ENCODE data around the gene MMP7.
A peak's percentile ranks its signal among the peaks of the same experiment; 100 is the strongest.
"Not testable (repeated sequence)": the region's sequence is repeated elsewhere in the genome, so short reads cannot be mapped to it uniquely, and the experiment has no call there.

Gene MMP7

DNA sequence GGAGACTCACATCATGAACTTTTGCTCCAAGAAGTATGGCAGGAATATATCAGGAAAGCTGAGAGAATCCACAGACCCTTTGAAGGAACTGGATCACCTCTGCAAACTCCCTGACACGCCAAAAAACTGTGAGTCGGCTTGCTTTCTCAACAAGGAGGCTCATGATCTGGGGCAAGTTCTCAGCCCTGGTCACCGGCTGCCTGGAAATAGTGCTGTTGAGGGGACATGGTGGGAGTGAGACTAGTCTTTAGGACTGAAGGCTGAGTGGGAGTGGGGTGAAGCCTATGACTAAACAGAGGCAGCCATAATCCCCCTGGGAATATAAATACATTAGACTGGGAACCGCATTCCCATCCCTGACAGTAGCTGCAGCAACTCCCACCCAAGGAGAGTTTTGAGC is 8.4 kb upstream of the MMP7 start:
- no peak for DNase-seq

DNA sequence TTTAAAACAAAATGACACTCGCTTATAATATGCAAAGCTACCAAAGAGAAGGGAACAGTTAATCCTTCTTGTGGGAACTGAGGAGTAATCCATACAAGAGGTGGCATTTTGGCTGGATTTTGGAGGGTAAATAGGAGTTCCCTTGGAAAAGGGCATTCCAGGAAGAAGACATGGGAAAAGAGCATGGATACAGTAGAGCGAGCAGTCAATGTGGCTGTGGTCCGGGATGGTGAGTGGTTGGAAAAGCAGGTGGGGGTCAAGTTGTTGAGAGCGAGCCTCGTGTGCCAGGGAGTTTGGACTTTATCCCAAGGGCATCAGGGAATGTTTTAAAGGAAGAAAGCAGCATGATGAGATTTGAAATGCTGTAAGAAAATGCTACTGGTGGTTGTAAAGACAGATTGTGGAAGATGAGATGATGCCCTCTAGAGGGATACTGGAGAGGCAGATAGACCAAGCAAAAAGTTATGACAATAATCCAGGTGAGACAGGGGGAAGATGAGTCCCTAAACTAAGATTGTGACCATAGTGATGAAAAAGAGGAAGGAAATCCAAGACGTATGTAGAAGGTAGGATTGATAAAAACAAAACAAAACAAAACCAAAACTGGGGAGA is 3.8 kb upstream of the MMP7 start:
- no peak for DNase-seq

DNA sequence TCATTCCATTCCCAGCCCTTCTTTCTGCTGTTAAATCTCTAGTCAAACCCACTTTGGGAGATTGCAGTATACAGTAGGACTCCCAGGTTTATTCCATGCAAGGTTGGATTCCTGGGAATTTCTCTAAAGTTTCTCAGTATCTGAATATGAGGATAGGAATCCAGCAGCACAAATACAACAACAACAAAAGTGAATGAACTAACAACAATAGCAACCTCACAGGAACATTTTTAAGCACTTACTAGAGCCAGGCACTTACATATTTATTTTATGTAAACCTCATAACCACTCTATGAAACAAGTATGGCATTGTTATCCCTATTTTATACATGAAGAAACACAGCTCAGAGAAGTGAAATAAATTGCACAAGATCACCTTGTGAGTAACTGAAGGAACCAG is 1.9 kb downstream of the MMP7 start:
- no peak for DNase-seq

DNA sequence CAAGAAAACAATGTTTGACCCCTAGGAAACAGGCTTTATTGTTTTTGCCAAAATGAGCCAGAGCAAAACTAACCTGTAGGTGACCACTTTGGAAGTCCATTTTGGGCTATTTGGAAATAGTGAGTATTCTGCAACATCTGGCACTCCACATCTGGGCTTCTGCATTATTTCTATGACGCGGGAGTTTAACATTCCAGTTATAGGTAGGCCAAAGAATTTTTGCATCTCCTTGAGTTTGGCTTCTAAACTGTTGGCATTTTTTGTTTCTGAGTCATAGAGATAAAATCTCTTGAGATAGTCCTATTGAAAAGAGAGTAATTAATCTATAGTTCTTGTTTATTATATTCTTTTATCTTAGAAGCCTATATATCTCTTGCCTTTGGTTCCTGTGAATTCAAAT is 2.9 kb downstream of the MMP7 start:
- no peak for DNase-seq

DNA sequence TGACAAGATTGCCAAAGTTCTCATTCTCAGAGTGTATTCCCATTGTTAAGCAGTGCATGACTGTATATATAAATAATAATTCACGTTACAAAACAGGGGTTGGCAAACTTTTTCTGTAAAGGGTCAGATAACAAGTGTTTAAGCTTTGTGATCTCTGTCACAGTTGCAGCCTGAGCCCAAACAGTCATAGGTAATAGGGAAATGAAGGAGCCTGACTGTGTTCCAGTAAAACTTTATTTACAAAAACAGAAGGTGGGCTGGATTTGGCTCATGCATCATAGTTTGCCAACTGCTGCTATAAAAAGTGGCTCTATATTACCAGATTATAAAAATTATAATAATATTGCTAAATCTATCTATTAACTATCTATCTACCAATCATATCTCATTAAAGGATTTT is 3.5 kb downstream of the MMP7 start:
- no peak for DNase-seq

DNA sequence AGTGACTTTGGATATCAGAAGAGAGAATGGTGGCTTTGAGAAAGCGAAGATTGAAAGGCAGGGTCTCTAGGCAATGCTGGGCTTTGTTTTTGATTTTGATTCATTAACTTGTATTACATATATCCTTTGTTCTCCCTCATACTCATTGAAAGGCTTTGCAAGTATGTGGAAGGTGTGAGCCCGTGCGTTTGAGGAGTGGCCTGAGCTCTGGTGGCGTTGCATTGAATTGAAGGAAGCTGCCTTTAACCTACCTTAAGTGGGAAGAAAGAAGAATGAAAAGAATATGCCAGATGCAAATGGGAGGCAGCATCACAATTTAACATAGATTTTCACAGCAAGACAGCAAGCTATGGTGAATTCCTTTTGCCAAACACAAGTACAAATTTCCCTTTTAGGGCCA is 6.7 kb downstream of the MMP7 start:
- no peak for DNase-seq

DNA sequence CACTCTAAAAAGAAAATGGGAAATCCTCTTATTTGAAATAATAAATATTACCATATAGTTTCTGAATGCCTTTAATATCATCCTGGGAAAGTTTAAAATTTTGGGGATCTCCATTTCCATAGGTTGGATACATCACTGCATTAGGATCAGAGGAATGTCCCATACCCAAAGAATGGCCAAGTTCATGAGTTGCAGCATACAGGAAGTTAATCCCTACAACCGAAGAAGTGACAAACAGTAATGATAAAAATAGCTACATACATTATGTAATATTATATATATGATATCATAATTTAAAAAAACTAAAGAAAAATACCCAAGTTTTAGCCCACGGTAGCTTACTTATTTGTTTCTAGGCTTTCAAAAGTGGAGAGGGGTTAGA is 7.4 kb downstream of the MMP7 start:
- DNase-seq, result no peak

DNA sequence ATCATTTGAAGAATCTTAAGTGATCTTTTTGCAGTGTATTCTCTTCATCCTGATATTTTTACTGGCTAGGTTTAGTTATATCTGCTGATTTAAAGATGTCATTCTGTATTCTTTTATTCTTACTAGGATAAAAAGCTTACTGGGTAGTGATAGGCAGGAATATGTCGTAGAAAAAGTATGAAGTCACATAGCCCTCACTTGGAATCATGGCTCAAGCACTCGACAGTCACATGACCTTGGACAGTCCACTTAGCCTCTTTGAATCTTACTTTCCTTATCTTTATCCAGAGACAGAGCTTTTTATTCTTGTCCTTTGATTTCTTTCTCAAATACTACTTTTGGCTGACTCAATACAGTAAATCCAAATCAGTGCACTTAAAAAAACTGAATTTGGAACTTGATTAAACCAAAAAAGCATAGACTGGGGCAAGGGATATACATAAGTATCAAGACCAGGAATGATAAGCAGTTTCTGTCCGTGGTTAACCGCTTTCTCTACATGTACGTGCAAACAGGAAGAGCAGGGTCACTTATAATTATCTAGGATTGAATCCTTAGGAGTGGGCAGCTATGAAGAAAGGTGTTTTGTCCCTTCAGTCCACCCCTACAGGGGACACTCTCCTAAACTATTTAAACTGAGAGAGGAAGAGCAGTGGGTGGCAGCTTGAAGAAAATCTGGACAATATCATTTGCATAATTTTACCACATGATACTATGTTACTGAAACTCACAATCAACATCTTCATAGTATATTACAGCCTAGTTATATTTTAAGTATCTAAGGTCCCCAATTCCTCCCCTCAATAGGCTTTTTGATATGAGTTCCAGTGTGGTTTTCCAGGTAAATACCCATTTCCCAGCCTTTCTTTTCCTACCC is 8.0 kb downstream of the MMP7 start:
- DNase-seq, result no peak

DNA sequence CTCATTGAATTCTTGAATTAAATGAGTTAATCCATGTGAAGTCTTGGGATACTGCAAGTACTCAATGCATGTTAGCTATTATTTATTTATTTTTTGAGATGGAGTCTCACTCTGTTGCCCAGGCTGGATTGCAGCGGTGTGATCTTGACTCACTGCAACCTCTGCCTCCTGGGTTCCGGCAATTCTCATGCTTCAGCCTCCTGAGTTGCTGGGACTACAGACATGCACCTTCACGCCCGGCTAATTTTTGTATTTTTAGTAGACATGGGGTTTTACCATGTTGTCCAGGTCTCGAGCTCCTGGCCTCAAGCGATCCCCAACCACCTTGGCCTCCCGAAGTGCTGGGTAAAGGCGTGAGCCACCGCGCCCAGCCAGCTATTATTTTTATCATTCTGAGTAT is 9.4 kb downstream of the MMP7 start:
- no peak for DNase-seq

DNA sequence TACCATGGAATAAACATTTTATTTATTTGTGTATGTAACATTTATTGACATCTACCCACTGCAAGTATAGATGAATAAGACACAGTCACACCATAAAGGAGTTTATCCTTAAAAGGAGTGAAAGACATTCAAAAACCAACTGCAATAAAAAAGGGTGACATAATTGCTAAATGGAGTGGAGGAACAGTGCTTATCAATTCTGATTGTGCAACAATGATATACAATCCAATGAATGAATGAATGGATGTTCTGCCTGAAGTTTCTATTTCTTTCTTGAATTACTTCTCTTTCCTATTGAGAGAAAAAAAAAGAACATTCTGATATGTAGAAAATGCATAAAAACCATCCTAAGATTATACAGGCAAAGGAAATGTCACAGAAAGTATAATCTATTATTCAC is 10.0 kb downstream of the MMP7 start:
- no peak for DNase-seq

DNA sequence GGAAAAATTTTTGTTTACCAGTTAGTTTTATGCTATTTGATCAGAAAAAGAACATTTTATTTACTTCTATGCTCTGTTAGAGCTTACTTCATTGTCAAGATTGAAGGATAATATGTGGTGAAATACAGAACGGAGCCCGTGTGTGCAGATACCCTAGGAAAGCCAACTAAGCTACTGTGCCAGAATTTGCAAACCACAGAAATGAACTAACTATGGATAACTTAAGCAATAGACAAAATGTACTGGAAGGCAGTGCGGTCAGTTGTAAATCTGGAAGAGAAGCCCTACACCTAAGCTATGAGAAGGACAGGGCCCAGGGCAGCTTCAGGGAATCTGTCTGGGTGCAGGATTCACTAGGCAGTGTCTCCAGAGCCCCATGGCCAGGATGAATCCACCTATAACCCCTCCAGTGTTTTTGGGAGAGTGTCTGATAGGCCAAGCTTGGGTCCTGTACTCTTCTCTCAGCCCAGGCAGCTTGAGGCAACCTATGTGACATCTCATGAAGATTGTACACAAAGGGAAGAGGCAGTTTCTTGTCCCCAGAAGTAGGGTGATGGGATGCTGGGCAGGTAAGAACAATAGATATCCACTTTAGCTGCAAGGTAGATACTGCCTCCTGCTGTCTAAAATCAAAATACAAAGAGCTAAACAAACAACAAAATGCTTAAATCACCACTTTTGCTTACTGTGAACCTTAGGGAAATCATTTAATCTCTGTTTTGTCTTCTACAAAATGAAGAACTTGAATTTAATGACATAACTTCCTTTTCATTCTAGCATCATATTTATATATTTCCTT is 12.1 kb downstream of the MMP7 start:
- no peak for DNase-seq

DNA sequence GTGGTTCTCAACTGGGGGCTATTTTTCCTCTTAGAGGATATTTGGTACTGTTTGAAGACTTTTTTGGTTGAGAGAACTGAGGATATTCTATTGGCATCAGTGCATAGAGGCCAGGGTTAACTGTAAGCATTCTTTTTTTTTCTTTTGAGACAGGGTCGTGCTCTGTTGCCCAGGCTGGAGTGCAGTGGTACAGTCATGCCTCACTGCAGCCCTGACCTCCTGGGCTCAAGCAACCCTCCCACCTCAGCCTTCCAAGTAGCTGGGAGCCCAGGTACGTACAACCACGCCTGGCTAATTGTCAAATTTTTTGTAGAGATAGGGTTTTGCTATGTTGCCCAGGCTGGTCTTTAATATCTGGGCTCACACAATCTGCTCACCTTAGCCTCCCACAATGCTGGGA is 12.9 kb downstream of the MMP7 start:
- no peak for DNase-seq

DNA sequence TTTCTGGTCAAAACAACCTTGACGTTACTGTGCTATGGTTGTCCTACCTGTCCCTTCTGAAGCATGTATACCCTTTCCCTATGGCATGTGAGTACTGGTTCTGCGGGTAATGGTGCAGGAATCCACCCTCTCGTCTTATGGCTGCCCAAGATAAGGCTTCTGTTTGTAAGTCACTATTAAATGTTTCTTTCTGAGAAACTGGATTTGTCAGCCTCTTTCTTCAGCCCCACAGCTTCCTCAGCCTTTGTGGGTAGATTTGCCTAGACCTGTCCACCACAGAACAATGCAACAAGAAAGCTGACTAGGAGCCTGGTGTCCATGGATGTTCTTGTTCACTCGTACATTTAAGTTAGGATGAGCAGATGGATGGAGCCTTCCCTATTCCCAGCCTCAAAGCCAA is 14.4 kb downstream of the MMP7 start:
- no peak for DNase-seq

DNA sequence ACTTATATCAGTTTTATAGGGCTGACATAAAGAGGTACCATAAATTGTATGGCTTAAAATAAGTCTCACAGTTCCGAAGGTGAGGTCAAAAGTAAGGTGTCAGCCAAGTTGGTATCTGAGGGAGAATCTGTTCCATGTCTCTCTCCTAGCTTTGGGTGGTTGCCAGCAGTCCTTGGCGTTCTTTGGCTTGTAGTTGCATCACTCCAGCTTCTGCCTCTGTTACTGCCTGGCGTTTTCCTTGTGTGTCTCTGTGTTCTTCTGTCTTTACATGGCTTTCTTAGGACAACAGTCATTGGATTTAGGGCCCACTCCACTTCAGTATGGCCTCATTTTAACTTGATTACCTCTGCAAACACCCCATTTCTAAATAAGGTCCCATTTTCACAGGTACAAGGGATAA is 16.7 kb downstream of the MMP7 start:
- DNase-seq, result no peak

DNA sequence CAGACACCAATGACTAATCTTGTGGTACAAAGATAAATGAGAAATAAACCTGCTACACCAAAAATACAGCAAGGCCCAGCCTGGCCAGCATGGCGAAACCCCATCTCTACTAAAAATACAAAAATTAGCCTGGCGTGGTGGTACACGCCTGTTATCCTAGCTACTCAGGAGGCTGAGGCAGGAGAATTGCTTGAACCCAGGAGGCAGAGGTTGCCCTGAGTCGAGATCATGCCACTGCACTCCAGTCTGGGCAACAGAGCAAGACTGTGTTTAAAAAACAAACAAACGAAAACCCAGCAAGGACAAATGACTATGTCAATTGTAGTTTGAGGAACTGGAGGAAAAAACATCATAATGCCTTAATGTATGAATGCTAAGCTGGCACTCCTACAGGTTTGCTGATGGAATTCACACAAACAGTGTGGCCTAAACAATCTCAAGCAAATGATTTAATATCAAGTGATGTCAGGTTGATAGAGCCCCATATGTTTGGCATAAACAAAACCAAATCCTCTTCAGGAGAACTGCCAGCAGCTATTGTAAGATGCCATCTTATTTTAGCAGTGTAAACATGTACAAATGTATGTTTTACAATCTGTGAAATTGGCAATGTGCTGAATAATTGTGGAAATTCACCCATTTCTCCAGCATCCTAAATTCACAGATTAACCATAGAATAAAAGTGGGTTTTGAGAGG is 20.0 kb downstream of the MMP7 start:
- no peak for DNase-seq

DNA sequence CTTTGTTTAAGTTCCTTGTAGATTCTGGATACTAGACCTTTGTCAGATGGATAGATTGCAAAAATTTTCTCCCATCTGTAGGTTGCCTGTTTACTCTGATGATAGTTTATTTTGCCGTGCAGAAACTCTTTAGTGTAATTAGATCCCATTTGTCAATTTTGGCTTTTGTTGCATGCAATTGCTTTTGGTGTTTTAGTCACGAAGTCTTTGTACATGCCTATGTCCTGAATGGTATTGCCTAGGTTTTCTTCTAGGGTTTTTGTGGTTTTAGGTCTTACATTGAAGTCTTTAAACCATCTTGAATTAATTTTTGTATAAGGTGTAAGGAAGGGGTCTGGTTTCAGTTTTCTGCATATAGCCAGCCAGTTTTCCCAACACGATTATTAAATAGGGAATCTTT is 27.7 kb downstream of the MMP7 start:
- DNase-seq, result not testable (repeated sequence)

DNA sequence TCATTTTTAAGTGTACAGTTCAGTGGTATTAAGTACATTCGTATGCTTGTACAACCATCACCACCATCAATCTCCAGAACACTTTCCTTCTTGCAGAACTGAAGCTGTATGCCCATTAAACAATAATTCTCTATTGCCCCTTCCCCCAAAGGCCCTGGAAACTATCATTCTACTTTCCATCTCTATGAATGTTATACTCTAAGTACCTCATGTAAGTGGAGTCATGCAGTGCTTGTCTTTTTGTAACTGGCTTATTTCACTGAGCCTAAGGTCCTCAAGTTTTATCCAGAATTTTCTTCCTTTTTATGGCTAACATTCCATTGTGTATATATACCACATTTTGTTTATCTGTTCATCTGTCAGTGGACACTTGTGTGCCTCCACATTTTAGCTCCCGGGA is 29.7 kb downstream of the MMP7 start:
- no peak for DNase-seq

DNA sequence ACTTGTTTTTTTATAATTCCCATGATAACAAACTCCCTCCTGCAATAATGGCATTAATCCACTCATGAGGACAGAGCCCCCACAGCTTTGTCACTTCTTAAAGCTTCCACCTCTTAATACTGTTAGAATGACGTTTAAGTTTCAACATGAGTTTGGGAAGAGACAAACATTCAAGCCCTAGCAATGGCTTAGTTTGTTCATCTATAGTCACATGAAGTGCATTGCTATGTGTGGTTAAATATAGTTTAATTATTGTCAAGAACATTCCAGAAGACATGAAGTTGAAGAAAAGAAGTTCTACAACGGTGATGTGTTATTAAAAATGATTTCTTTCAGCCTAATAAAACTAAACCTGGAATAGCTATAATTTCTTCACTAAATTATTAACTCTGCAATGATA is 30.6 kb downstream of the MMP7 start:
- DNase-seq, result no peak

DNA sequence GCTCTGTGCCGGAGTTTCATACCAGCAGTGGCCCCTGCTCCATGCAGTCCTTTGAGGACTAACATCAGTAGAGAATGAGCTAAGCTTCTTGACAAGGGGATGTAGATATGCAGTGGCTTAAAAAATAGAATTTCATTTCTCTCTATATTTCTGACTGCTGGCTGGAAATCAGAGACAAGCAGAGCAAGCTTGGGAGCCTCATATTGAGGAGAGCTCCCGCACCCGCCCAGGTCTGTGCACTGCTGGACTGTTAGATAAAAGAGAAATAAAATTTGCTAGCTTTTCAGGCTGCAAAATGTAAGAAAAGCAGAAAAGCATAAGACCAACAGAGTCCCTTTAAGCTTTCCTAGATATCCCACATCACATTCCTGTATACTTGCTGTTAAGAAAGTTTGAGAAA is 31.4 kb downstream of the MMP7 start:
- DNase-seq, result no peak

DNA sequence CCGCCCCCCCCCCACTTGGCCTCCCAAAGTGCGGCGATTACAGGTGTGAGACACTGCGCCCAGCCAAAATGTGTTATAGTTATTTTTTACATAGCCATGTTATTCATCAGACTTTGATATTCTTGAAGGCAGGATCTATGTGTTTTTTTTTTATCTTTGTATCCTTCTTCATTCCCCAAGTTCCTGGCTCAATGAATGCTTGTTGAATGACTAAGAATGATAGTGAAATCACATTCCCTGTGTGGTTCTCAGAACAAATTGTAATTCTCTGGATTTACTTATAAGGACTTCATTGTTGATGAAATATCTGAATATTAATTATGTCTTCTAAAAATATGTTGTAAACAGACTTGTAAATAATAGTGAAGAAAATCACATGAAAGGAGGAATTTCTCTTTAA is 33.5 kb downstream of the MMP7 start:
- DNase-seq, result no peak

DNA sequence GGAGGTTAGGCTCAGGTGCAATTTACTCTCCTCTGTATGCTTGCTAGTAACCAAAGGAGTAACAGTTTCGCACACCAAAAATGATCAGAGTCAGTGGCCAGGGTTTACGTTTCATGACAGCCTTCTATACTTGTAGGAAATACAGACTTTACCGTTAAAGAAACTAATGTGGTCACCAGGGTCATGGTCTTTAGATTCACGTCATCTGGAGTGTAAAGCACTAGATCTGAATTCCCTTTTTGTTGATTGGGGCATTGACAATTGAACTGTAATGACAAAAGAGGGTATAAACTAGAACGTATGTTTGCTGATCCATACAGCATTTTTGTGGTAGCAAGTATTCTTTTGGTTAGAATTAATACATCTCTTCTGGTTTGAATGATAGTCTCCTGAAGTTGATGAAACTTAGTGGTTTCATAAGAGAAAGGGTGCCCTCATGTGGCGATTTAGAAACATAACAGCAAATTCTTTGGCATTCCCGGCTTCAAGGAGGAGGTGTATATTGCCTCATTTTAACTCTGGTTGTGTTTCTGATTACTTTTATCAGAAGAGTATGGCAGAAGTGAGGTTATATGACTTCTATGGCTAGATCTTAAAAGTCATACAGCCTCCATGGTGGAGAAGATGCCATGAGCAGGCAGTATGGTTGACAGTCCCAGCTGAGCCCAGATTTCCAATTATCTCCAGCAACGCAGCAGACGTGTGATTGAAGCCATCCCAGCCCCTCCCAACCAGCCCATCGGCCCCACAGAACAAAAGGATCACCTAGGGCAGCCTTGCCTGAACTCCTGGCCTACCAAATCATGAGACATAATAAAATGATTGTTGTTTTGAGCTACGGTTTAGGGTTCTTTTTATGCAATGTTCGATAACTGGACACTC is 35.1 kb downstream of the MMP7 start:
- peak; percentile 92 for DNase-seq

DNA sequence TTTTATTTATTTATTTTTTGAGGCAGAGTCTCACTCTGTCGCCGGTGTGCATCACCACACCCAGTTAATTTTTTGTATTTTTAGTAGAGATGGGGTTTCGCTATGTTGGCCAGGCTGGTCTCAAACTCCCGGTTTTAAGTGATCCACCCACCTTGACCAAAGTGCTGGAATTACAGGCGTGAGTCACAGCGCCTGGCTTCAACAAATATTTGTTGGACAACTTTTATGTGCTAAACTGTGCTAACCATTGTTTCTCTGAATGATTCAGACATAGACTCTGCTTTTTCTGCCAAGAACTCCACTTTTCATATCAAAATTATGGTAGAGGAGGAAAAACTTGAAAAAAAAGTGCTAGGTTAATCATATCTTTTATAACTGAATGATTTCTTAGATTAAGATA is 36.3 kb downstream of the MMP7 start:
- DNase-seq, result no peak

Measured in hematopoietic multipotent progenitor cell treated with erythropoietin and hydrocortisone succinate and interleukin-3 and kit ligand, for 6 days (in vitro differentiated cells).